Posterior vena cava (tissue), 2 donors: ENCODE measurements around the gene PPP2CA. TPM values are rescaled to one million over a fixed set of nuclear protein-coding genes. Genes with fewer than 3 reads are reported as not detected.
"Not testable (repeated sequence)": the region's sequence is repeated elsewhere in the genome, so short reads cannot be mapped to it uniquely, and the experiment has no call there.

ENCODE experiments used
- DNase-seq: peaks from one replicate; pipeline ENCODE4 v3.0.0-alpha.2; 2020; ENCODE audit warnings: low spot score
- intact Hi-C, 2 donors: fragments of 100-400 bp; cut with DNase I; formaldehyde crosslinking; loops; one replicate each; pipeline versions ENCODE4 v1.14.1 to v1.14.2; 2022 to 2023
- long read RNA-seq, 2 donors: library from polyadenylated mRNA; unstranded; transcript quantifications; one replicate each; pipeline ENCODE4 v2.0.0, GENCODE V29; 2020 to 2021
- total RNA-seq, 2 donors: library from RNA; stranded (reverse); fragmentation: NEBNext Ultra II Directional; extraction: Animal tissue kit (Norgen Biotek cat#: 25700); gene quantifications; one replicate each; pipeline ENCODE4 v1.2.1, GENCODE V29; 2021
- donor health status: DM: yes; HTN: yes; CAD: no.
- donor health status: DM: yes; HTN: yes; CAD: no.

Gene PPP2CA
- total RNA-seq = 10 to 100 TPM; 89.2 to 93.4 TPM
- long read RNA-seq, donor 1, full-length matches to known transcripts = 39 of 48 reads
- long read RNA-seq, donor 1, partial matches to known transcripts = 6 of 48 reads
- long read RNA-seq, donor 1, other reads (novel, unspliced or antisense) = 3 of 48 reads
- long read RNA-seq, donor 2, full-length matches to known transcripts = 345 of 368 reads
- long read RNA-seq, donor 2, partial matches to known transcripts = 12 of 368 reads
- long read RNA-seq, donor 2, other reads (novel, unspliced or antisense) = 11 of 368 reads

DNA sequence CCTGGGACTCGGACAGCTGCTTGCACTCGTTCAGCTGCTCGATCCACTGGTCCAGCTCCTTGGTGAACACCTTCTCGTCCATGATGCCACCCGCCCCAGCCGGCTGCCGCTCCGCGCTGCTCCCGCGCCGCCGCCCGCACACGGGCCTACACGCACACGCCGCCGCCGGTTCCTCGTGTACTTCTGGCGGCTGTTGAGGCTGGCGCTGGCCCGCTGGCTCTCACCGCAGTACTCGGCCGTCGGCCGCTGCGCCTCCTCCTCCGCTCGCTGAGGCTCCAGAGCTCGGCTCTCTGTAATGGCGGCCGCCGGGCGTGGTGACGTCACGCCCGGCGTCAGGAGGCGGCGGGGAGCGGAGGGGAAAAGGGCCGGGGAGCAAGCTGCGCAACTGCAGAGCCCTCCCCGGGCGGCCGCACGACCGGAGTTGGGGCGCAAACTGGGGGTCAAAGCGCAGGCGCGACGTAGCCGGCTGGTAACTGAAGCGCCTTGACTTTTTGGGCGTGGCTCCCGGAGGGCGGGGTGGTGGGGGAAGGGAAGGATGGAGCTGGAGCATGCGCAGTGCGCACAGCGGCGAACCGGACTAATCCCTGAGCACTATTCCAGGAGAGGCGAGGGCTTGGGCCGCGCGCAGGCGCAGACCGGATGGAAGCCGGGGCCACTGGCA lies at the start of gene PPP2CA:
Gene PPP2CA, minus strand, starts transcription at position 294 of the 661 bp plus-strand sequence. Its CDS starts 212 bp downstream, at position 82.
- intact Hi-C loops = no loop called here
- DNase-seq = peak; percentile 100

- no peak for DNase-seq
These were observed 47.9 kb upstream of the PPP2CA start for GRCh38 chr5:134273642-134274395.

DNA sequence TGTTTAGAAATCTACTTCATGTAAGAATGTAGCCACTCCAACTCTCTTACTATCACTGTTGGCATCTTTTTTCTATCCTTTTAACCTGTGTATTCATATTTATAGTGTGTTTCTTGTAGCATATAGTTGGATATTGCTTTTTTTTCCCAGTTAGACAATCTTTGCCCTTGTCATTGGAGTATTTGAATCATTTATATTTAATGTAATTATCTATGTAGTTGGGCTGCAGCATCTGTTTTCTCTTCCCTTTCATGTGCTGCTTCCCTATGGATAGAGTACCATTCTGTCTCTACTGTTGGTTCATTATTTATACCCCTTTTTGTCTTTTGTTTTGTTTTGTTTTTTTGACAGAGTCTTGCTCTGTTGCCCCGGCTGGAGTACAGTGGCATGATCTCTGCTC lies 45.2 kb upstream of the PPP2CA start:
- DNase-seq = no peak
- intact Hi-C loops = no loop called here

More at GRCh38 chr5:134273642-134274395, 47.9 kb upstream of the PPP2CA start:
- intact Hi-C loops = no loop called here

- DNase-seq = no peak
- intact Hi-C loops = no loop called here
These were observed 43.0 kb upstream of the PPP2CA start for GRCh38 chr5:134268919-134269318.

- no peak for DNase-seq
- intact Hi-C loops = no loop called here
These were observed 42.2 kb upstream of the PPP2CA start for GRCh38 chr5:134268019-134268601.

DNA sequence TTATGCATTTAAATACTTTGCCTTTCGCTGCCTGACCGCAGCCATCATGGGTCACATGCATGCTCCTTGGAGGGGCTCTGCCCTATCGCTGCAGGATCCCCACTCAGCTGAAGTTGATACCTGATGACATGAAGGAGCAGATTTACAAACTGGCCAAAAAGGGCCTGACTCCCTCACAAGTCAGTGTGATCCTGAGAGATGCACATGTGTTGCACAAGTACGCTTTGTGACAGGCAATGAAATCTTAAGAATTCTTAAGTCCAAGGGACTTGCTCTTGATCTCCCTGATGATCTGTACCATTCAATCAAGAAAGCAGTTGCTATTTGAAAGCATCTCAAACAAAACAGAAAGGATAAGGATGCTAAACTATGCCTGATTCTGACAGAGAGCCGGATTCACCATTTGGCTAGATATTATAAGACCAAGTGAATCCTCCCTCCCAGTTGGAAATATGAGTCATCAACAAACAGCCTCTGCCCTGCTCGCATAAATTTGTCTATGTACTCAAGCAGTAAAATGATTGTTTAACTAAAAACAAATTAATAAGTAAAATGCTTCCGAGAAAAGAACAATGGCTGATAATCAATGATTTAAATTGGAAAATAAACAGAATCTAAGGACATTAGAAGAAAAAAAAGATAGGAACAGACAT lies 41.6 kb upstream of the PPP2CA start:
- intact Hi-C loops = no loop called here
- no peak for DNase-seq

- intact Hi-C loops = no loop called here
- DNase-seq = no peak
These were observed 37.9 kb upstream of the PPP2CA start for GRCh38 chr5:134263801-134264200.

DNA sequence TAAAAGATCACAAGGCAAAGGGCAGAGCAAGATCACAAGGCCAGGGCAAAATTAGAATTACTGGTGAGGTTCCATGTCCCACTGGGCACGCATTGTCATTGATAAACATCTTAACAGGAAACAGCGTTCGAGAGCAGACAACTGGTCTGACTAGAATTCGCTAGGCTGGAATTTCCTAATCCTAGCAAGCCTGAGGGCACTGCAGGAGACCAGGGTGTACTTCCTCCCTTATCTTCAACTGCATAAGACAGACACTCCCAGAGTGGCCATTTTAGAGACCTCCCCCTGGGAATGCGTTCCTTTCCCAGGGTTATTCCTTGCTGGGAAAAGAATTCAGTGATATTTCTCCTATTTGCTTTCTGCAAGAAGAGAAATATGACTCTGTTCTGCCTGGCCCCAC lies 36.8 kb upstream of the PPP2CA start:
- DNase-seq, intact Hi-C loops: not testable (repeated sequence)

GRCh38 chr5:134258896-134259295 lies 33.0 kb upstream of the PPP2CA start:
- DNase-seq = no peak
- intact Hi-C loops = no loop called here

GRCh38 chr5:134257176-134257575 lies 31.3 kb upstream of the PPP2CA start:
- intact Hi-C loops = no loop called here
- no peak for DNase-seq

- intact Hi-C loops = no loop called here
These were observed 29.7 kb upstream of the PPP2CA start for GRCh38 chr5:134255418-134256150.

DNA sequence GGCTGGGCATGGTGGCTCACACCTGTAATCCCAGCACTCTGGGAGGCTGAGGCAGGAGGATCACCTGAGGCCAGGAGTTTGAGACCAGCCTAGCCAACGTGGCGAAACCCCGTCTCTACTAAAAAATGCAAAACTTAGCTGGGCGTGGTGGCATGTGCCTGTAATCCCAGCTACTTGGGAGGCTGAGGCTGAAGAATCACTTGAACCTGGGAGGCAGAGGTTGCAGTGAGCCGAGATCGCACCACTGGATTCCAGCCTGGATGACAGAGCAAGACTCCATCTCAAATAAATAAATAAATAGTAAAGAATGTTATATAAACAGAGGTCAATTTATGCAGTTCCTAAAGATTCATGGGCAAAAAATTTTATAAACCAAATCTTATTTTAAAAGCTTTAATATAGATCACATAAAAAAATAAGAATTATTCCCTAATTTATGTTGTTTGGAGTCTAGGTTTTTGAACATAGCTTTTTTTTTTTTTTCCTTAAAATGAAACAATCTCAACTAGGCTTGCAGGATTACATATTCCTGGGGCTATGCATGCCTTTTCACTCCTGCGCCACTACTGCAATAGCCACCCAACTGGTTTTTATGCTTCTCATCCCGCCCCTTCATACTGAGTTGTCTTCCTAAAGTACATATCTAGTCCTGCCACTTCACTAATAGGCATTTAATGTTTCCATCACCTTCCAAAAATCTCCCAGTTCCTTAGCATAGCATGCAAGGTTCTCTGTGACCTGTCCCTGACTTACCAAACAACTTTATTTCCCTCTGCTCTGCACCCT lies 27.7 kb upstream of the PPP2CA start:
- intact Hi-C loops = not testable (repeated sequence)

More at GRCh38 chr5:134255418-134256150, 29.7 kb upstream of the PPP2CA start:
- DNase-seq = no peak

DNA sequence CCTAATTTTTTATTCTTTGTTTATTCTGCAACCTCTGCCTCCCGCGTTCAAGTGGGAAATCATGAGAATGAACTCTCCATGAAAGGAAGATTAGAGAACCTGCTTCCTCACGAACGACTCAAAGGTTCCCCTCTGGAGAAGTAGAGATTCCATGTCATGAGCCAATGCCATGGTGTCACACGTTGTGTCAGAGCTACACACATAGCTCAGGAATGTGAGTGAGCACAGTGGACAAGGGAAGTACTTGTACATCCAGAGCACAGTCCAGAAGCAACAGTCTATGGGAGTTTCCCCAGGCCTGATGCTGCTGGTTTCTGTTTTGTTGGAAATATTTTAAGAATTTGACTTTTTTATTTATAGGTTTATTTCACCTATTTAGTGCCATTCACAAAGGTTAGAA lies 26.8 kb upstream of the PPP2CA start:
- intact Hi-C loops = no loop called here

More for the DNA sequence above, 27.7 kb upstream of the PPP2CA start:
- not testable (repeated sequence) for DNase-seq

GRCh38 chr5:134250949-134251348 lies 25.1 kb upstream of the PPP2CA start:
- intact Hi-C loops = no loop called here
- DNase-seq = no peak

More for the DNA sequence above, 26.8 kb upstream of the PPP2CA start:
- no peak for DNase-seq

GRCh38 chr5:134249469-134250379 lies 23.9 kb upstream of the PPP2CA start:
- intact Hi-C loops = no loop called here
- no peak for DNase-seq

DNA sequence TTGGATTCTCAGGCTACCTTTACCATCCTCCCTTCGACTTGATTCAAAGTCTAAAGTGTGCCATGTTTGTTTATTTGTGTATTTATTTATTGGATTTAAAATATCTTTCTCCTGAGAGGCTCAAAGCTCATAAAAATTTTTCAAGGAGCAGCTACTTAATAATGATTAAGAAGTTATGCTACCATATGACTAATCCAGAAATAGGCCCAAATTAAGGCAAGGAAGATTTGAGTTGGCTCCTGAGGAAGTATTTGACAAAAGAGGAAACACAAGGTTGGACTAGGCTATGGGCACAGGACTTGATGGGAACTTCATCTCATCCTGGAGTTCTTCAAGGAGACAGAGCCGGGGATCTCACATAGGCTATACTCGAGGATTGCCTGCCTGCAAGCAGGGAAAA lies 22.4 kb upstream of the PPP2CA start:
- DNase-seq = no peak
- intact Hi-C loops = no loop called here
